Activated CD4-positive, alpha-beta T cell treated with anti-CD3 and anti-CD28 coated beads, Interleukin-2, amount 50 U/mL, for 24 hours (primary cell): ENCODE data around the gene CYSTM1.

Experiments used
- DNase-seq, 2 donors: peaks; one replicate each; pipeline ENCODE4 v3.0.0-alpha.2; 2020; ENCODE audit warnings: low read depth in 1 of 2, low spot score in 1 of 2

The CYSTM1 gene

DNA sequence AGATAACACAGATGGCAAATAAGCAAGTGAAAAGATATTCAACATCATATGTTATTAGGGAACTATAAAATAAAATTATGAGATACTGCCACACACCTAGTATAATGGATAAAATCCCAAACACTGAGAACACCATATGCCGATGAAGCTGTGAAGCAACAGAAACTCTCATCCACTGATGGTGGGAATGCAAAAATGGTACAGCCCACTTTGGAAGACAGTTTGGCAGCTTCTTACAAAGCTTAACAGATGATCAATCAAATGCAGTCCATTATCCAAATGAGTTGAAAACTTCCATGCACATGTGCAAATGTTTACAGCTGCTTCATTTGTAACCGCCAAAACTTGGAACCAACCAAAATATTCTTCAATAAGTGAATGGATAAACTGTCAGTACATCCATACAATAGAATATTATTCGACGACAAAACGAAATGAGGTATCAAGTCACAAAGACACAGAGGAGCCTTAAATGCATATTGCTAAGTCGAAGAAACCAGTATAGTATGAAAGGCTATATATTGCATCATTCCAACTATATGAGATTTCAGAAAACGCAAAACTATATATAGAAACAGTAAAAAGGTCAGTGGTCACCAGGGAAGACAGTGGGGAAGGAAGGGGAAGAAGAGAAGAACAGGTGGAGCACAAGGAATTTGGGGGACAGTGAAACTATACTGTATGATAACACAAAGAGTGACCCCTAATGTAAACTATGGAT, 113.0 kb downstream of the CYSTM1 start:
- no peak for DNase-seq

DNA sequence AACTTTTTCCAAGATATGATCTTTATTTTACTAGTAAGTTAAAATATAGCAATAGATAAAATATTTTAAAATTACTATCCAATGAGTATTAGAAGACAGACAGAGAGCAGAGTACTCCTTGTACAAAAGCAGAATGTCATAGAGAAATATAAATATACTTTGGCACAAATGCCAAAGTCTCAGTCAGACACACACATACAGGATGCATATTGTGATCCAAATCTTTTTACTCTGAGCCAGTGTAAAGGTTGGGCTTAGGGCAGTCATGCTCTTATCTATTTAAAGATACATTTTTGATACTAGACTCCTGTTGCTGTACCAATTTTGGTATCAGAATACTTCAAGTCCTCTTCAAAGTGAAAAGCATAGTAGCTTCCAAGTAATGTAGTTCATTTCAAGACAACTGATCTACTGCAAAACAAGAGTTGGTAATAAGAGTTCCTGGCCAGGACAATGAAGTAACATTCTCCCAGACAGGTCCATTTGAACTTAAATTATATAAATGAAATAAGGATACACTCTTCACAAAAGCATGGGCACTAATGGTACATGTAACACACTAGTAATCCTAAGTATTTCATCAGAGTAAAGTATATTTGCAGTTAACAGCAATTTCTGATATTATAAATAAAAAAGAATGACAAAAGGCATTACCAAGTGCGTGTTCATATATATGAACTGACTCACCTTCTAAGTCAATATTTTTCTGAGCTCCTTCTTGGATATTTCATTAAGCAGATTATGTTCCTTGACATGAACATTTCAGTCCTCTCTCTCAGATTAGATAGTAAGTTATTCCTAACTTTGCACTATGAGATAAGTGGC, 117.4 kb downstream of the CYSTM1 start:
- DNase-seq: no peak
